DMS114 treated with DMSO at 0.1 percent for 48 hours (cell line): ENCODE results near the gene RGS3.

Experiments
- DNase-seq: peaks from one replicate; lab custom pipeline; 2025; ENCODE audit not compliant: unreplicated experiment; lab: John Stamatoyannopoulos, UW

RGS3 gene

DNA sequence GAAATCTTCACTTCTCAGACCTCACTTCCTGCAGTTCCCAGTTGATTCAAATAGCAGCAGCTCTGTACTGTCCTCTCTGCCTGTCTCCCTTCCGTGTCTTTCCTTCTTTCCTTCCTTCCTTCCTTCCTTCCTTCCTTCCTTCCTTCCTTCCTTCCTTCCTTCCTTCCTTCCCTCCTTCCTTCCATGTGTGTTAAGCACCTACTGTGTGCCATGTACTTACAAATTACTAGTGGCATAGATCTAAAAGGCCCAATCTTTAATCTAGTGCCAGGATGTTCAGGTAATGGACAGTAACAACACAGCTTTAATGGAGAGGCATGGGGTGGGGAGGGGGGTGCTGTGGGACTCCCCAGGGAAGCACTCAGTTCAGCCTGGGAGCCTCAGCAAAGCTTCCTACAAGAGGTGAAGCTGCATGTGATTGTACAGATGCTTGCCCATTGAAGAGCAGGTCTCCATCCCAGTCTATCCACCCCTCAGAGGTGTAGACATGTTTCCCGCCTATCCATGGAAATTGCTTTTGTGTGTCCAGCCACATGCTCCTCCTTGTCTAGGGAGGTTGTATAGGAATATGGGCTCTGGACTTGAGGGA is 106.0 kb downstream of the RGS3 start:
- DNase-seq = no peak

DNA sequence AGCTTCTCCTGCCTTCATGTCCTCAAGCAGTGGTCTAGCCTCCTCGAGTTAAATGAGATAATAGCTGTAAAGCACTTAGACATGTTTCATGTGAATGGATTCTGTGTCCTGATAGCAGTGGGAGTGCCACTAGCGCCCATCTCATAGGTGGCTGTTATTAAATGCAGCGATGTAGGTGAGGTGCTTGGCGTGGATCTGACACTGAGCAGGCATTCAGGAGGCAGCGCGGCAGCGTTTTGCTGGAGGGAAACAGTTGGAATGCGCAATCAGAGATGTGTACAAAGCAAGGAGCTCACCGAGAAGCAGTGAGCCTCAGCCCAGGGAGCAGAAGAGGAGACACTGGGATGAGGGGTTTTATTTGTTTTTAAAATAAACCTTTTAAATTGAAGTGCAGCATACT is 106.6 kb downstream of the RGS3 start:
- DNase-seq = no peak

DNA sequence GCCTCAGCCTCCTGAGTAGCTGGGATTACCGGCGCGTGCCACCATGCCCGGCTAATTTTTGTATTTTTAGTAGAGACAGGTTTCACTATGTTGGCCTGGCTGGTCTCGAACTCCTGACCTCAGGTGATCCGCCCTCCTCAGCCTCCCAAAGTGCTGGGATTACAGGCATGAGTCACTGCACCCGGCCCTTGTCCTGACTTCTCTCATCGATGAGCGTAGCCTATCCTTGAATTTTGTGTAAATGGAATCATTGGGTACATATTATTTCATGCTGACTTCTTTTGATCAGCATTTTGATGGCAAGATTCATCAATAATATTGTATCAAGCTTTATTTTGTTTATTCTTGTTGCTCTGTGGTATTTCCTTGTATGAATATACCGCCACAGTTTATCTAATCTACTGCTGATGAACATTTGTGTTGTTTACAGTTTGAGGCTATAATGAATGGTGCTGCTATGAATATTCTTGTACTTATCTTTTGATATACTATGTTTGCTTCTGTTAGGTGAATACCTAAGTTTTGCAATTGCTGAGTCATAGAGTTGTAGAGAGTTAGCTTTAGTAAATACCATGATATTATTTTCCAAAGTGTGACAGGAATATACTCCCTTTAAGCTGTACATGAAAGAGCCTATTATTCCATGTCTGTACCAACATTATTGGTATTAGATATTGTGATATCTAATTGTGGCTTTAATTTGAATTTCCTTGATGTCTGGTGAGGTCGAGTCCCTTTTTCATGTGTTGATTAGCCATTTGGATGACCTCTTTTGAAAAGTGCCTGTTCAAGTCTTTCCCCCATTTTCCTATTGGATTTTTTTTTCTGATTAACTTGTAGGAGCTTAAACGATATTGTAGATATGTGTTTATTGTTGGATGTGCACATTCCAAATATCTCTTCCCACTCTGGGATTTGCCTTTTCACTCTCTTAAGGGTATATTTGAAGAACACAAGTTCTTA is 107.5 kb downstream of the RGS3 start:
- DNase-seq = no peak

DNA sequence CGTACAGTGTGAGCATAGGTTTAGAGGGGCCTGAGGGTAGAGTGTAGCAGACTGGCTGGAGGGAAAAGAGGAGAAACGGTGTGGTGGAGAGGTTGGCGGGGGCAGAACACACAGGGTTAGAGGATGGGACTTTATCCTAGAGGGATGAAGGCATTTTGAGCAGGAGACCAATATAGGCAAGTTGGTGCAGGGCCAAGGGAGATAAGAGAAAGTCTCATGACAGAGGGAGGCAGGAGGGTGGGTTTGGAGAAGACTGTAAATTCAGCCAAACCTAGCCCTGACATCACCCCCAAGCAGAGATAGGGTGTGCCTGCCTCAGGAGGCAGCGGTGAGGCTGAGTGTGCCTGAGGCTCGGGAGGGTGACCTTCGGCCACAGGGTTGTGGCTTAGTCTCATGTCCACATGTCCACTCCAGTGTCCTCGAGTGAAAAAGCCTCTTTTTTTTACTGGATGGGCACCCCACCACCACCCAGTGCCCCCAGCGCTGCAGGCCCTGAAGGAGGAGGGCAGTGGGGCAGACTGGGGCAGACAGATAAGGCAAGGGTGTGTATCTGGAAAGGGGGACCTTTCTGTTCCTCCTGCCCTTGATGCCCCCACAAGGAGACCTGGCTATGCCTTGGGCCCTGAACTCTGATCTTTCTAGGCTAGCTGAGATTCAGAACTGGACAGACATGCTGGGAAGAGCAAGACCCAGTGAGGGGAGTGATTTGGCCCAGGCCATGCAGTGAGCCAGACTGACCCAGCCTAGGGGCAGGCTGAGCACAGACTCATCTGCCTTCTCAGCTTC is 108.7 kb downstream of the RGS3 start:
- no peak for DNase-seq

DNA sequence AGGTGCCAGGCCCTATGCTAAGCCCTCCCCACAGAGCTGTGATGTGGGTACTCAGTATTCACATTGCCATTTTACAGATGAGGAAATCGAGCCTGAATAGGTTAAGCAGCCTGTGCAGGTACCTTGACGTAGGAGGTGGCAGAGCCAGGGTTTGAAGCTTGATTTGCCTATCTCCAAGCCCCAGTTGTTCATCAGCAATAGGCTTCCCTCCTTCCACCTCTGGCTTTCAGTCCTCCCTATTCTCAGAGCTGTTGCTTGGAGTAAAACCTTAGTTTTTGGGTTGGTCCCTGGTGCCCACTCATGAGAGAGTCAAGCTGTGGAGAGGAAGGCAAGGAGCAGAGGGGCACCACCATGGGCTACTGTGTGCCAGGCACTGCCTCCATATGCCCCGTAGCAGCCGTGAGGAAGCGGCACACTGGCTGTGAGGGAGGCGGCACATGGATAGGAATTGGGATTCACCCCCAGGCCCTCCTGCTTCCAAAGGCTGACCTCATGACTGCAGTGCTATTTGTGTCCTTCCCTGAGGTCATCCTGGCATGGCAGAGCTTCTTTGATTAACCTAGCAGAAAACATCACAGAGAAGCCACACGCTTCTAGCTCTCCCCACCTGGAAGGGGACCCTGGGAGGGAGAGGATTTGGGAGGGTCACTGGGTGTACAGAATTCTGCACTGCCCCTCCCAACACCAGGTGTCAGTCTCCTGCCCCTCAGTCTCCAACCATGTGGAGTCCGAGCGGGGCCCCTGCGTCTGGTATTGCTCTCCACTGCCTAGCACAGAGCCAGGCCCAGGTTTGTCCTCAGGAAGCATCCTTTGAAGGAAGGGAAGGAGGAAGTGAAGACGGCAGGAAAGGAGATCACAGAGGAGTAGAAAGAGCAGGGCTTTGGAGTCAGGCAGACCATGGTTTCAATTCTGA is 109.8 kb downstream of the RGS3 start:
- no peak for DNase-seq

DNA sequence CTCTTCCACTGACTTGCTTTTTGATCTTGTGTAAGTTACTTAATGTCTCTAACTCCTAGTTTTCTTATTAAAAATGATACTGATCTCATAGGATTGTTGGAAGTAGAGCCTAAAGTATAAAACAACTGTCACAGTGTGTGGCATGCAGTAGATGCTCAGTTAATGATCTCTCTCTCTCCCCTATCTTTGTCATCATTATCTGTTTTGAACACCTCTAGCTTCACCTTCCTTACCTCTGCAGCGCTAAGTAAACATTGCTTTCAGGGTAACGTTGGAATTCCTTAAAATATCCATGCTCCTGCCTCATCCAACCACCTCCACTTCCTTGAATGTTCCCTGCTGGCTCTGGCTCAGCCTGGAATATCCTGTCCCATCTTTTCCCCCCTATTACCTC is 110.4 kb downstream of the RGS3 start:
- no peak for DNase-seq

DNA sequence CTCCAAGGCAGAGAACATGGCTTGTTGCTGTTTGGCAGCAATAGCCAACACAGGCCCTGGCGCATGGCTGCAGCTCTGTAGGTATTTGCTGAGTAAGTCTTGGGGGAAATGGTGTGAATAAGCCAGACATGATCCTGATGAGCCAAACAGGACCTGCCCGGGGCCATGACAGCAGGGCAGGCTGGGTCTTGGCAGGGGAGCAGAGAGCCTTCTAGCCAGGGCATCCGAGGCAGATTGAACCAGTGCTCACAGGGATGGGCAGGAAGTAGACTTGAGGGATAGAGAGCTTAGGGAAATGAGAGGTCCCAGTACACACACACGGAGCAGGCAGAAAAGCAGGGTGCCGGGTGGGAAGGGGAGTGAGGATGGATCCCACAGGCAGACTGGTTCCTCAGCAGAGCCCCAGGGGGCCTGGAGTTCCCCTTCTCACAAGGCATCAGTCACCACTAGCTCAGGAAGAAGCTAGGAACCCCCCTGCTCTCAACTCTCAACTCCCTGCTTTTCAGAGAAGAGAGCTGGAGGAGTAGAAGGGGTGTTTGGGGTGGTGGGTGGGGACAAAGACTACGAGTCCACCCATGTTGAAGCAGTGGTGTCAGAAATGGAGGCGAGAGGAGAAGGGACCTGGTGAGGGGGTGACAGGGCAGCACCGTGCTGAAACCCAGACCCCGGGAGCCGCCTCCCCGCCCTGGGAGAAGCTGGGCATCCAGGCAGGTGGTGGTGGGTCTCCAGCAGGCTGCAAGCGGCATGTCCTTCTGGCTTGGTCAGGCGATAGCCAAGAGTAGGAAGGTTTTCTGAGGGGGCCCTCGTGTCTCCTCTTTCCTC is 111.1 kb downstream of the RGS3 start:
- DNase-seq = no peak

DNA sequence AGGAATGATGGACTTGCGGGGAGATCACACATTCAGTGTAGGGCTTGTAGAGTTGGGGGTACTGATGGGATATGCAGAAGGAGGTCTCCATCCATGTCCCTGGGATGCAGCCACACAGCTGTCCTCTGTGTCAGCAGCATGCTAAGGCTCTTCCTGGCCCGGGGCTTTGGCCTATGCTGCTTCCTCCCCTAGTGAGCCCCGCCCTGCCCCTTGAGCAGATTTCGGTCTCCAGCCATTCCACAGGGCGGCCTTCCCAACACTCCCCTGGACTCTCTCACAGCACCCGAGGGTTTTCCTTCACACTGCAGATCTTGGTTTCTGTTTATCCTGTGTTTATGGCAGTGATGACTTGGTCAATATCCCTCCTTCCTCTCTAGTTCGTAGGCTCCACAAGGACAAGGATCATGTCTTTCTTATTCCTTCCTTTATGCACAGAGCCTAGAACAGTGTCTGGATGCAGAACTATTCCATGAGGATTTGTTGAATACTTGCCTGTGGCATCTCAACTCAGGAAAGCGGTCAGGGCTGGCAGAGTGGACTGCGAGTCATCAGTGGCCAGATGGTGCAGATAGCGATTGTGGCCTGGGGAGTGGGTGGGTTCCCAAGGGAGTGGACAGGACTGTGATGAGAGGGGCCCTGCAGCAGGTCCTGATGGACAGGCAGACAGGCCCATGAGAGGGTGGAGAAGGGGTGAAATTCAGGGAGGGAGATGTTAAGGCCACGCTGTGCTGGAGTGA is 114.2 kb downstream of the RGS3 start:
- no peak for DNase-seq

DNA sequence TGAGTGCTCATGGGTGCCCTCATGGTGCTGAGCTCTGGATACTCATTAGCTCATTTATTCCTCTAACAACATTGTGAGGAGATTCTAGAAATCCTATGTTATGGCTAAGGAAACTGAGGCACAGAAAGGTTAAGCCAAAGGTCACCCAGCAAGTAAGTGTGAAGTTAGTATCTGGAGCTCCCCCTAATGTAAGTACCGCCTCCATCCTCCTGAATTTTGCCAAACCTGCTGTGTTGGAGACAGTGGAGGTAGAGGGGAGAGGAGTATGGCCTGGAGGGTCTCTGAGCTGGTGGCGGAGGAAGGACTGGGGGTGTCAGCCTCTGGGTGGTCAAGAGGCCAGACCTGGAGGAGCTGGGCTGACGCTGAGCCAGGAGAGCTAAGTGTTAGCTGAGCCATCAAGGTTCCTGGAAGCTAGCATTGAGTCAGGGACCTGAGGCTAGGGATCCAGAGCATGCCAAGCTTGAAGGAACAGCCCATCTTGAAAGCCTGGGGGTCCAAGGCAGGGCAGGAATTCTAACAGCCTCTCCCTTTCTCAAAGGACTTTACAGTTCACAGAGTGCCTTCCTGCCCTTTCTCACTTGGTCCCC is 114.8 kb downstream of the RGS3 start:
- DNase-seq = no peak

DNA sequence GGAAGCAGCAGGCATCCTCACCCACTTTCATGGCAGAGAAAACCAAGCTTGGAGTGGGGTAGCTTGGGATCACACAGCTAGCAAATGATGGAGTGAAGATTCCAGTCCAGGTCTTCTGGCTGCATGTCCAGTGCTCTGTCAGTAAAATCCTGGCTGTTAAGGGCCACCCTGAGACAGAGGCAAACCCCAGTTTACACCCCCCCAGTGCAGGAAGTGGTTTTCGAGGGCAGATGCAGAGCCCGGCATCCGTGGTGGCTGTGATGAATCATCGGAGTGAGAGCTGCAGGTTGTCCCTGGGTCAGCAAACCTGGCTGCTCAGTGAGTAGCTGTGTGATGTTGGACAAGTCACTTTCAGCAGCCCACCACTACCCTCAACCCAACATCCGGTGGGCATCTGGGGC is 115.4 kb downstream of the RGS3 start:
- no peak for DNase-seq

DNA sequence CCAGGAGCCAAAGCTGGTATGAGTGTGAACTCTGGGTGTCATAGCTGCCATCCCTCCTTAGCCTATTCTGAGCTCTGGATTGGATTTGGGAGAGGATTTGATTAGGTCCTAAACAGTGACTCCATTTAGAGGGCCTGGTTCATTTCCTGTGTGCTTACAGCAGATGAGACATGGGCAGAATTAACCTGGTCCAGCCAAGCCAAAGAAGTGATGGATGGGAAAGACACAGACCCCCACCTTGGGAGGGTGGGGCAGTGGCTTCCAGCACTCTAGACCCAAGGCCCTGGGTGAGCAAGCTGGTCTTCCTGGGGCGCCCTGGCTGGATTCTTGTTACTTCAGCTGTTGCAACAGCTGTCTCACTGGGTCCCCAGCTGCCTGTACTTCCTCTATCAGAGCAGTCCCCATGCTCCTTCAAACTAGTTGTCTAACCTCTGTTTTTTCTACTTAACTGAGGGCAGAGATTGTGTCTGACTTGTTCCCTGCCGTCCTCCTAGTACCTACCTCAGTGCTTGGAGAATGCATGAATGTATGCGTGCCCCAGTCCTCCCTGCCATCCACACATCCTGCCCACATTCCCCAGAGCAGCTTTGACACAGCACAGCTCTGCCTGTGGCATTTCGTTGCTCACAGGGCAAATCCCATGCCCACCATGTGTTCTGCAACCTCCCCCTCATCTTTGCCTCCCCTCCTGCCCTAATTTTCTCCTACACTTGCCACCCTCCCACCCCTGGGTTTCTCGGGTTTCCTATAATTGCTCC is 115.9 kb downstream of the RGS3 start:
- DNase-seq = no peak

DNA sequence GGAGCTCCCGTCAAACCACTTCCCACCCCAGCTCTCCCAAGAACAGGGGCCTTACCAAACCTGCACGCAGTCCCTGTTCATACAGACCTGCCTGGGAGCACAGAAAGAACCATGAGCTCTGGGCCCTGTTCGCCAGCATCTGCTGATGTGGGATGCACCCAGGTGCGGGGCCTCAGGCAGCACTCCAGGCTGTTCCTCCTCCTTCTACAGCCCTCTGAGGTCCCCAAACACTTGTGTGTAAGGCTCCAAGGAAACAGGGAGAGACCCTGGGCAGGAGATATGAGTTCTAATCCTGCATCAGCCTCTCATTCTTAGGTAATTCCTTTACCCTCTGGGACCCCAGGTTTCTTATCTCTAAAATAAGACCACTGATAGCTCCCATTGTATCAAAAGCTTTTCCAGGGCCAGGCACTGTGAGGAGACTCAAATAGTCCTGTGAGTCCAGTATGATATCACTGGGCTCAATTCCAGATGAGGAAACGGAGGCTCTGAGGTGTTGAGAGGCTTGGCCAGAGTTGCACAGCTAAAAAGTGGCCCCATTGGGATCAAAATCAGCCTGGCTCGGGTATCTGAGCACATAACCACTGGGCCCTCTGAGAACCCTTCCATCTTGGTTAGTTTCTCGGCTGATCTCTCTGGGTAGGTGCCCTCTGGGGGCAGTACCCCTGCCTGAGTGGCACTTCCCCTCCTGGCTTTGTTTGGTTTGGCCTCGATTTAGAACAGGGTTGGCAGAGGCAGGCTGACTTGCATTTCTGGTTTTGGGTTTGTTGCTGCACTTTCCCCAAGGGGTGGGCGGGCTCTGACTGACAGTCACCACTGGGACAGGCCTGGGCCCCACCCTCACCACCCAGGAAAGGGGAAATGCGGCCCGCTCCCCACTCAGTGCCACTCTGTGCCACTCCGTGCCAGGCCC is 116.8 kb downstream of the RGS3 start:
- DNase-seq = no peak

DNA sequence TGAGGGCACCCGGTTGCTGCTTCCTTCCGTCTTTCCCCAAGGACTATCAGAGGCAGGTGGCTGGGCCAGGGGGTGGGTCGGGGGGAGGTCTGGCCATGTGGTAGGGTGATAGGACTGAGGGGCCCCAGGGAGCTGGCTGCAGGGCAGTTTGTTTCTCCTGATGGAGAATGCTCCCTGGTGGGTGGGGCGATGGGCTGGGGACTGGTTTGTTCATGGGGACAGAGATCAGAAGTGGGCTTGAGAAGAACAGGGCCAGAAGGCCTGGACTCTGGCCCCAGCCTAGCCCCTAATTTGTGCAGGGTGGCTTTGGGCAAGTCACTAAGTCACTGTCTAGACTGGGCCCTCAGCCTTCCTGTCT is 117.4 kb downstream of the RGS3 start:
- no peak for DNase-seq

DNA sequence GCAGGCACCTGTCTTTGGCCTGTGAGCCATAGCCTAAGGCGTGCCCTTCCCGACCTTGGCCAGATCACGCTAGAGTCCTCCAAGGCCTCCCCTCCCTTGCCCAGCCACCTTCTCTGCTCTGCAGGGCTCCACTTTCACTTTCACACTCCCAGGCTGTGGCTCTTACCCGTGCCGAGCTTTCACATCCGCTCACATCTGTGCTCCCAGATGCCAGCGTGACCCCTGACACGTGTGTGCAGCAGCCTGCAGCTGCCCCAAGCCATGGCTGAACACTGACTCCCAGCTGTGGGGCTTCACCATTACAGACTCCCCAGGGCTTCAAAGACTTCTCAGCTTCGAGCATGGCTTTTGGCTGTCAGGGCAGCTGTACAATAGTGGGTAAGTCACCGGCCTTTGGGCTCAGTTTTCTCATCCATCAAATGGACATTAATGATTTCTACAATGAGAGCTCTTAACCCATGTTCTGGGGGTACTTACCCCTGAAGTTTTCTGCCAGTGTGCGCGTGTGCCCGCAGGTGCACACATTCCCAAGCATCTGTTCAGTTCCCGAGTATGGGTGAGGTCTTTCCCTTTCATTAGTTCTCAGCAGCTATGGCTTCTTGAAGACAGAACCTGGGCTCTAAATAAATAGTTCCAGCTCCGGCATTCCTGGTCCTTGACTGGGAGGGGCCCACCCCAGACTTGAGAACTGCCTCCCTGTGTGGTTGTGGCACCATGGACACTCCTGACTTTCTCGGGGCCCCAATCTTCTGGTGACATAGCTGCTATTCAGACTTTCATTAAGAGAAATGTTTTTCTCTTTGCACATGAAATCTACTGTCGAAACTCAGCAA is 118.6 kb downstream of the RGS3 start:
- DNase-seq = no peak

DNA sequence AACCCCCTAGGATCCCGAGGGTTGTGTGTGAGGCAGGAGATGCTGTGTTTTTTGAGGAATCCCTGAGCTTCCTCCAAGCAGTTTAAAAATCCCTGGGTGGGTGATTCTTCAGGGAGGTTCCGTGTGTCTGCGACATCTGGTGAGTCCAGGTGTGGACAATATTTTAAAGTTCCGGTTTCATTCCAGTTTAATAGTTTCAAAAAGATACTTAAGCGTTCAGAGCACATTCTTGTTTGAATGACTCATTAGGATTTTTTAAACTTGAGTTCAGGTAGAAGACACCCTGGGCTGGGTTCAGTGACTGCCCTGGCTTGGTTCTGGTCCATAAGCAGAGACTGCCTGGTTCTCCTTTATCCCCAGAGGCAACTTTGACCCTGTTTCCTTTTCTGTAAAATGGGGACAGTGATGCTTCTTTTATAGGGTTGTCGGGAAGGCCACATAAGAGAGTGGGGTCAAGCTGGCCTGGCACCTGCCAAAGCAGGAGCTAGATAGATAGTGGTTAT is 119.2 kb downstream of the RGS3 start:
- DNase-seq = no peak
